Hepatocyte (in vitro differentiated cells): Measurements from ENCODE around the gene EPHB2. TPM values are rescaled to one million over a fixed set of nuclear protein-coding genes. Genes with fewer than 3 reads are reported as not detected.
"Not testable (repeated sequence)": the region's sequence is repeated elsewhere in the genome, so short reads cannot be mapped to it uniquely, and the experiment has no call there.

Experiments
- DNase-seq: peaks from one replicate; pipeline ENCODE4 v3.0.0-alpha.2; 2016; ENCODE audit warnings: low spot score
- H2AFZ ChIP-seq: fragments of 200-600 bp; sonication (generic); 2 replicates; pipeline ENCODE4 v1.6.0; 2016; ENCODE audit warnings: antibody characterized with exemption, mild to moderate bottlenecking
- H3K27ac ChIP-seq: fragments of 200-600 bp; sonication (generic); 2 replicates; pipeline ENCODE4 v1.5.1; 2016; ENCODE audit warnings: mild to moderate bottlenecking
- H3K27me3 ChIP-seq: fragments of 200-600 bp; sonication (generic); 2 replicates; pipeline ENCODE4 v1.6.1; 2016
- H3K36me3 ChIP-seq: fragments of 200-600 bp; sonication (generic); replicated peaks from 2 replicates; pipeline ENCODE4 v1.5.1; 2016; ENCODE audit warnings: low read depth; ENCODE audit not compliant: insufficient read depth
- H3K4me1 ChIP-seq: fragments of 200-600 bp; sonication (generic); 2 replicates; pipeline ENCODE4 v1.5.1; 2016; ENCODE audit warnings: mild to moderate bottlenecking, moderate library complexity; ENCODE audit not compliant: insufficient read depth
- H3K4me2 ChIP-seq: fragments of 200-600 bp; sonication (generic); 2 replicates; pipeline ENCODE4 v1.6.0; 2016
- H3K4me3 ChIP-seq: fragments of 200-600 bp; sonication (generic); 2 replicates; pipeline ENCODE4 v1.5.1; 2016; ENCODE audit warnings: mild to moderate bottlenecking
- H3K79me2 ChIP-seq: fragments of 200-600 bp; sonication (generic); 2 replicates; pipeline ENCODE4 v1.6.0; 2017; ENCODE audit warnings: mild to moderate bottlenecking
- H3K9me2 ChIP-seq: fragments of 200-600 bp; sonication (generic); replicated peaks from 2 replicates; pipeline ENCODE4 v1.6.0; 2017; ENCODE audit warnings: mild to moderate bottlenecking; ENCODE audit not compliant: insufficient read depth
- H3K9me3 ChIP-seq: fragments of 200-600 bp; sonication (generic); 2 replicates; pipeline ENCODE4 v1.5.1; 2016; ENCODE audit warnings: low read depth, mild to moderate bottlenecking
- H4K20me1 ChIP-seq: fragments of 200-600 bp; sonication (generic); 2 replicates; pipeline ENCODE4 v1.6.0; 2016; ENCODE audit warnings: mild to moderate bottlenecking; ENCODE audit not compliant: insufficient read depth, poor library complexity, severe bottlenecking
- CTCF ChIP-seq: fragments of 200-600 bp; sonication (generic); IDR thresholded peaks from 2 replicates; pipeline ENCODE4 v1.5.1; 2016; ENCODE audit warnings: antibody characterized with exemption, mild to moderate bottlenecking; ENCODE audit not compliant: poor library complexity
- EZH2 ChIP-seq: fragments of 200-600 bp; sonication (generic); IDR thresholded peaks from 2 replicates; pipeline ENCODE4 v1.6.1; 2016; ENCODE audit warnings: antibody characterized with exemption, mild to moderate bottlenecking, borderline replicate concordance
- EZH2phosphoT487 ChIP-seq: fragments of 200-600 bp; sonication (generic); IDR thresholded peaks from one replicate; pipeline ENCODE4 v1.6.1; 2018; ENCODE audit warnings: antibody characterized with exemption, mild to moderate bottlenecking, low read depth, moderate library complexity; ENCODE audit not compliant: unreplicated experiment, severe bottlenecking
- whole genome bisulfite sequencing: methylation state at CpG from one replicate; pipeline ENCODE4 v1.1.6; 2016; ENCODE audit warnings: low lambda C conversion rate; ENCODE audit errors: missing lambda C conversion rate; 5-methylcytosine and 5-hydroxymethylcytosine counted together
- polyA plus RNA-seq: library from polyadenylated mRNA; unstranded; fragments of >200 nt; fragmentation: Nextera tagmentation; extraction: Ambion mirVana; gene quantifications from 2 replicates; pipeline ENCODE4 v1.2.1, GENCODE V29; 2016
- total RNA-seq: library from RNA; depleted of rRNA; stranded (reverse); fragments of >200 nt; gene quantifications from 2 replicates; pipeline ENCODE4 v1.2.3, GENCODE V29; 2014

Gene EPHB2
- total and polyA plus RNA-seq, 2 experiments from 2014 or later = 17.2 to 18.3 TPM

- Histone ChIP-seq H3K27ac (no peak overlapping the region), H3K4me2 (no peak overlapping the region), H3K9me2 (no peaks in the 10 kb centered on the region), H2AFZ (no peak overlapping the region), H3K79me2 (no peaks in the 10 kb centered on the region), H3K4me1 (no peaks in the 10 kb centered on the region), H3K4me3 (no peak overlapping the region), H3K9me3 (no peaks in the 10 kb centered on the region), H3K36me3 (no peaks in the 10 kb centered on the region), H3K27me3 (peaks cover 17% of the 10 kb centered on the region), H4K20me1 (no peaks in the 10 kb centered on the region)
- TF ChIP-seq EZH2phosphoT487 (no peak), CTCF (no peak), EZH2 (no peak)
- no peak for DNase-seq
- 87% methylated on average over 4 of the region's 4 CpGs for WGBS
Observed at GRCh38 chr1:22671999-22672398, 38.6 kb upstream of the EPHB2 start.

GRCh38 chr1:22673486-22674409 lies 36.9 kb upstream of the EPHB2 start:
- DNase-seq = peak; percentile 74
- no peaks in the 10 kb centered on the region for H3K4me1 ChIP-seq
- H3K79me2 ChIP-seq = no peaks in the 10 kb centered on the region
- 16% methylated on average over 17 of the region's 17 CpGs for WGBS
- TF ChIP-seq EZH2phosphoT487 (no peak), CTCF (peak; percentile 79), EZH2 (no peak)
- H3K4me3 ChIP-seq = no peak overlapping the region
- no peaks in the 10 kb centered on the region for H4K20me1 ChIP-seq
- H3K27me3 ChIP-seq = peaks cover 17% of the 10 kb centered on the region
- H3K9me3 ChIP-seq = no peaks in the 10 kb centered on the region
- no peaks in the 10 kb centered on the region for H3K36me3 ChIP-seq
- no peak overlapping the region for H3K27ac ChIP-seq
- no peak overlapping the region for H2AFZ ChIP-seq
- H3K4me2 ChIP-seq = no peak overlapping the region
- H3K9me2 ChIP-seq = no peaks in the 10 kb centered on the region

- H3K9me3 ChIP-seq = no peaks in the 10 kb centered on the region
- H3K27me3 ChIP-seq = peaks cover 14% of the 10 kb centered on the region
- H3K27ac ChIP-seq = no peak overlapping the region
- H2AFZ ChIP-seq = no peak overlapping the region
- no peak overlapping the region for H3K4me3 ChIP-seq
- no peak for TF ChIP-seq CTCF
- TF ChIP-seq EZH2phosphoT487 = no peak
- TF ChIP-seq EZH2 = no peak
- no peaks in the 10 kb centered on the region for H3K9me2 ChIP-seq
- no peaks in the 10 kb centered on the region for H3K4me1 ChIP-seq
- DNase-seq = no peak
- WGBS = 35% methylated on average over 1 of the region's 1 CpG
- no peak overlapping the region for H3K4me2 ChIP-seq
- no peaks in the 10 kb centered on the region for H3K79me2 ChIP-seq
- H4K20me1 ChIP-seq = no peaks in the 10 kb centered on the region
- no peaks in the 10 kb centered on the region for H3K36me3 ChIP-seq
Observed at GRCh38 chr1:22674410-22674749, 36.3 kb upstream of the EPHB2 start.

- H3K36me3 ChIP-seq, H3K27ac ChIP-seq, DNase-seq, H3K4me1 ChIP-seq, H3K9me3 ChIP-seq, H3K9me2 ChIP-seq, H3K4me3 ChIP-seq, H3K79me2 ChIP-seq, H3K4me2 ChIP-seq, H4K20me1 ChIP-seq, H2AFZ ChIP-seq: not testable (repeated sequence)
- H3K27me3 ChIP-seq = peaks cover 14% of the 10 kb centered on the region
- 88% methylated on average over 15 of the region's 15 CpGs for WGBS
Observed at GRCh38 chr1:22676151-22676550, 34.5 kb upstream of the EPHB2 start.
